NCI-H2081 (cell line): ENCODE measurements around the gene CFAP141.
"Not testable (repeated sequence)": the region's sequence is repeated elsewhere in the genome, so short reads cannot be mapped to it uniquely, and the experiment has no call there.

Source experiments
- DNase-seq, 2 experiments: peaks; one replicate each; lab custom pipeline; 2025; lab: John Stamatoyannopoulos, UW

Gene CFAP141

DNA sequence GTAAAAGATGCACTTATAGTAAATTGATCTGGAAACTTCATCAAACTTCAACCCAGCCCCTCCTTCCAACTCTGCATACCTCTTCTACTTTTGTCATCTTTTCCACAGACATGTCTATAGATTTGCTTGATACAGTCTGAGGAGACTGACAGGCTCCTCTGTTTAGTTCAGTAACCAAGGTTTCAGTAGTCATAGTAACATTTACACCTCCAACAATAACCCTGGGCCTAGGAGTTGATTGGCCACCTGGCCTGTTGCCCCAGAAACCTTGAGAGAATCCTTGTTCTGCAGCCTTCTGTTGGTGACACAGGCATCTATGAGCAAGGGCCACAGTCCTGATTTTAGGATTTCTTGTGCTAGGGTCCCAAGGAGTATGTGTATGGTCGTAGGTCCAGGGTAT, at the start of gene CFAP141:
Gene CFAP141 (minus strand): TSS at position 138 of the 400 bp plus-strand sequence. CDS start 26 bp downstream, at position 112.
- DNase-seq, result peak; percentile 18 to 19

DNA sequence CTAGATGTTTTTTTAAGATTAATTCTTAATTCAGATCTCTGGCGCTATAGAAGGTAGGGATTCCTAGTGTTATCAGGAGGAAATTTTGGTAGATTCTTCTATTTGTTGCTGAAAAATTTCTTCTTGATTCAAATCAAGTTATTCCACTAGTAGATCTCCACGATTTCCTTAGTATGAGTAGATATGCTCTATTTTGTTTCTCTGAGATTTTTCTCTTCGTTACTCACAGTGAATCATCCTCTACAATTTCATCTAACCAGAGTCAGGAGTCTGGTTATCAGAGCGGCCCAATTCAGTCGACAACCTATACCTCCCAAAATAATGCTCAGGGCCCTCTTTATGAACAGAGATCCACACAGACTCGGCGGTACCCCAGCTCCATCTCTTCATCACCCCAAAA, 47.5 kb upstream of the CFAP141 start:
- DNase-seq, result no peak

DNA sequence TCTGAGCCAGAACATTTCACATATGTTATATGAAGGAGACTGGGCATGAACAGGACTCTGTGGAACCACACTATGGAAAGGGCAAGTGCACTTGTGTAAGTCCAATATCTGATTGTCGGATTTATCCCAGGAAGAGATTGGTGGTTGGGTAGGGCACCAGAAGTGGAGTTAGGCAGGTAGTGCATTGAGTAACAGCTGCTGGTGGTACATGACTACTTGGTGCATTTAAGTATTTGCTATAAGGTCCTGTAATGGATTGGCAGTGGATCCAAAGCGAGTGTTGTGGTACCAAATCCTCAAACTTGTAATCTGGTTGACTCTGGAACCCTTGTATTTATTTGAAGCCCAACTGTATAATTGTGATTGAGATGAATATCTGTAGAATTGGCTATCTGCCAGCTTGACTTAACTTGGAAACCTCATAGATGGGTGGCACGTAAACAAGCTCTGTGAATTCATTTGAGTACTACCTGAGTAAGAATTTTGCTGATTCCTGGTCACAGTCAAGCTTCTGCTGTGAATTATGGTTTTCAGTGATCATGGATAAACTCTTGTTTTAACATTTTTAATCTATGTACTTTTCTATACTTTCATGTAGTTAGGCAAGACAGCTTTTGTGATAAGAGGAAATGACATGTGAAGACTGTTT, 35.7 kb upstream of the CFAP141 start:
- no peak for DNase-seq

DNA sequence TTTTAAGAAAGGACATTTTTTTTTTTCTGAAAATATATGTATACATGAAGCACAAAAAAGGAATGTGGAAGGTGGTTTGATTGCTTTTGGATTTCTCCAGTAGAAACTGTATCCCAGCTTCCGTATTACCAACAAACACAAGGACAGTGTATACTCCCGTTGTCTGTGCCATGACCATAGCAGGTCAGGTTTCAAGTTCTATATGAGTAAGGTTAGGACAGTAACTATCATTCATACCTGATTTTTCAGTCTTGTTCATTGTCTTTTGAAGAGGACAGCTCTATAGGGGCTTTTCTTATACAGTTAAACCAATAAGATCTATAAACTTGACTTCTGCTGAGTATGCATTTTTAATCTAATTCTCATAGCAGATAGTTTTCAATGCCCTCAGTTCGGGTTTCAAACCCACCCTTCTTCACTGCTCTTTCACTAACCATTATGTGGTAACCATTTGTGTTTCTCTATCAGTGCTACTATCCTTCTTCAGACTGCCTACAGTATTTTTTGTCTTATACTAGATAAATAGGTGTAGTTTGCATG, 34.2 kb upstream of the CFAP141 start:
- no peak for DNase-seq

DNA sequence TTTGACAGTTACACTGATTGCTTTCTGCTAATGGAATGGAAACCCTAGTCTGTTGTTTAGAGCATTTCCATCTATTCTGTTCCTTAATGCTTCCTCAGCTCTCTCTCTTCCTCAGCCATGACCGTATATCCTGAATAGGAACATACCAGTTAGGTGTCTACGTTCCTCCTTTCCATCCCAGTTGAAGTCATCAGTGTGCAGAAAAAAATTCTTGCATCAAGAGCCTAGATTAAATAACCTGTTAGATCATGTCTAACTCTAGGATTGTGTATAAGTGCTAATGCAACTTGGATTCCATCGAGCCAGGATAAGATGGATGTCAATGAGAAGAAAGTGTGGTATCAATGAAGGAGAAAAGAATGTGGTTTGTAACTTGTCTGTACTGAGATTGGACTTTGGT, 33.4 kb upstream of the CFAP141 start:
- DNase-seq, result no peak

DNA sequence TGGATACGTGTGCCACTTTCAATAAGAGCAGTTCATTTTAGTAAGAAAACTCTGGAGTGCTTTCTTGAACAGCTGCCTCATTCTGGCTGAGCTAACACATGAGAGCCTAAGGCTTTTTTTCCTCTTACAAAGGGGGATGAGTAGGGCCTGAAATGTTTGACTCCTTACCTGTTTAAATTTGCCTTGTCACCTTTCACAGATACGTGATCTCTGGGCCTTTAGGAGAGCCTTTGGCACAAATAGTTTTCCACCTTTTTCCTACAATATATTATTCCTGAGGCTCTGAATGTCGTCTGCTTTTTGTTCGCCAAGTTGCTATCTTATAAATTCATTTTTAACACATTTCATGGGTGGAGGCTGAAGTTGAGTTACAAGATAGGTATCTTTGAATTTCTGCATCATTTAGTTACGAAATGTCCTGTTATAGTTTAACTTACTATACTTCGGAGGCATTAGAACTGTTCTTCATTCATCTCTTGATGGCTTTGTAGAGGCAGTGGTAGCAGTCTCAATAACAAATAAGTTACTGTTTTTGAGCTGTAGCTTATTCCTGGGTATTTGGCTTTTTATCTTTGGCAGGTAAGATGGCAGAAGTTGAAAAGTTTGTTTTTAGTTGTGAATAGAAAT, 31.9 kb upstream of the CFAP141 start:
- no peak for DNase-seq

DNA sequence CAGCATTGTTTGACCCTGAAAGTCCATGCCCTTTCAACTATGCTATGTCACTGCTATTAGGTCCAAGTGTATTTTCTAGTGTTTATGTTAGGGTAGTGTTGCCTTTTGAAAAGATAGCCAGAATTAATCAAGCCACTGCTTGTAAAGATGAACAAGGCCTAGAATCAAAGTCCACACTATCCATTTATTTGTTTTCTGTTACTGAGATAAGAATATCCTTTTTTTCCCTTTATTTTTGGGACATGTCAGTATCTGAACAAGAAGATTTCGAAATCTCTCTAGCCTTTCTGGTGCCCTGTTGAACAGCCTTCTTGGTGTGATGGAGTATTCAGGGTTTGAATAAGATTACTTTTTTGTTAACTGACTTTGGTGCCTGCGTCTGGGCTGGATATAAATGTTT, 31.3 kb upstream of the CFAP141 start:
- no peak for DNase-seq

DNA sequence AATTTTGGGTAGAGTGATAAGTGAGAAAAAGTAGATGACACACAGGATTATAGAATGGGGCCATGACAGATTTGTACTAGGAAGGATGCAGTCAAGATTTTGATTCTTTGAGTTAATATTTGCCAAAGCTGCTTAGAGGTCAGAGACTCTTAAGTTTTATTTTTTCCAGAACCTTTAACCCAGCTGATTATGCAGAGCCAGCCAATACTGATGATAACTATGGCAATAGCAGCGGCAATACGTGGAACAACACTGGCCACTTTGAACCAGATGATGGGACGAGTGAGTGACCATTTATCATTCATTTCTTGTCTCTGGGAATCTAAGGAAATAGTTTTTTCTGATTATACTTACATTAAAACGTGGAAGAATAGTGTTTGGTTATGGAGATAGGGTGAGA, 30.7 kb upstream of the CFAP141 start:
- DNase-seq, result no peak

DNA sequence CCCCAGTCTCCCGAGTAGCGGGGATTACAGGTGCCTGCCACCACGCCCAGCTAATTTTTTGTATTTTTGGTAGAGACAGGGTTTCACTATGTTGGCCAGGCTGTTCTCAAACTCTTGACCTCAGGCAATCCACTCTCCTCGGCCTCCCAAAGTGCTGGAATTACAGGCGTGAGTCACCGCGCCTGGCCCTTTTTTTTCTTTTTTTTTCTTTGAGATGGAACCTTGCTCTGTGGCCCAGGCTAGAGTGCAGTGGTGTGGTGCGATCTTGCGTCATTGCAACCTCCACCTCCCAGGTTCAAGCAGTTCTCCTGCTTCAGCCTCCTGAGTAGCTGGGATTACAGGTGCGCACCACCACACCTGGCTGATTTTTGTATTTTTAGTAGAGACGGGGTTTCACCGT, 27.0 kb upstream of the CFAP141 start:
- not testable (repeated sequence) for DNase-seq

DNA sequence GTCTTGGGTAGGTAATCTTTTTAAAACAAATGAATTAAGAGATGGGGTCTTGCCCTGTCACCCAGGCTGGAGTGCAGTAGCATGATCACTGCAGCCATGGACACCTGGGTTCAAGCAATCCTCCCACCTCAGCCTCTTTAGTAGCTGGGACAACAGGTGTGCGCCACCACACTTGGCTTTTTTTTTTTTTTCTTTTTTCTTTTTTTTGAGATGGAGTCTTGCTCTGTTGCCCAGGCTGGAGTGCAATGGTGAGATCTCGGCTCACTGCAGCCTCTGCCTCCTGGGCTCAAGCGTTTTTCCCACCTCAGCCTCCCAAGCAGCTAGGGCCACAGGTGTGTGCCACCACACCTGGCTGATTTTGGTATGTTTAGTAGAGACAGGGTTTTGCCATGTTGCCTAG, 25.0 kb upstream of the CFAP141 start:
- not testable (repeated sequence) for DNase-seq

DNA sequence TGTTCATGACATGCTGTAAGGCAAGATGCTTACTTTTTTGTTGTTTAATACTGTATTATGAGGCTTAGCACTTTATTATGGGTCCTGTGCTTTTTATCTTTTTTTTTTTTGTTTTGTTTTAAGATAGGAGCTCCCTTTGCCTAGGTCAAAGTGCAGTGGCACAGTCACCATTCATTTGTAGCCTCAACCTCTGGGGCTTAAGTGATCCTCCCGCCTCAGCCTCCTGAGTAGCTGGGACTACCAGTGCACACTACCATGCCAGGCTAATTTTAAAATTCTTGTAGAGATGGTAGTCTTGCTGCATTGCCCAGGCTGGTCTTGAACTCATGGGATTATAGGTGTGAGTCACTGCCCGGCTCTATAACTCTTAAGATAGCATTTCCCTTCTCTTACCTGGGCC, 19.2 kb upstream of the CFAP141 start:
- no peak for DNase-seq

DNA sequence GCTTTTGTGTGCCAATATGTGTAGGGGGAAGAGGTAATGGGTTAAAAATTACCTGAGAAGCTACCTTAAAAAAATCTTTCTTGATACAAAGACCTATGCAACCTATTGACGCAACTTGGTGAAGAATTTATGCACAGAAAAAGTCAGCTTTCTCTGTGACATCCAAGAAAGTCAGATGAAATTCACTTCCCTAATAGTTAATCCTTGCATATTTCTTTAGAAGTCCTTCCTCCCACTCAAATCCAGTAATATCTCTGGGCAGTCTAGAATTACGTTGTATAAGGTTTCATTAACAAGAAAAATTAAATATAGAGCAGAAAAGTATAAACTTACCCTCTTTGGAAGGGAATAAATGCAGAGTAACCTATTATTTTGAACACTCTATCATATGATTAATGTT, 17.5 kb upstream of the CFAP141 start:
- no peak for DNase-seq

DNA sequence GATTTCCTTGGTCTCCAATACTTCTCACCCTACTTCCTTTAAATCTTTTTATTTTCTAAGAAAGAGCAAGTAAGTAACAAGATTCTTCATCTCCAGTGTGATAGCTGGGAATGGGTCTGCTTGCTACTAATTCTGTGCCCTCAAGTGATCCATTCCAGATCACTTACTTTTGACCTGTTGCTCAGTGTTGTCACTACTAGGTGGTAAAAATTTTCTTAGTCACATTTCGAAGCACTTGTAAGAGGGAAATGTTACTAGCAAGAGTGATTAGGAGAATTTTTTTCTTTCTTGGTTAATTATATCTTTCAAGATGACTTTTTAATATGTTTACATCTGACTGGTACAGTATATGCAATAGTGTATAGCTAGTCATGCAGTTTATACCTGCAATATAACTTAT, 16.8 kb upstream of the CFAP141 start:
- DNase-seq, result no peak

DNA sequence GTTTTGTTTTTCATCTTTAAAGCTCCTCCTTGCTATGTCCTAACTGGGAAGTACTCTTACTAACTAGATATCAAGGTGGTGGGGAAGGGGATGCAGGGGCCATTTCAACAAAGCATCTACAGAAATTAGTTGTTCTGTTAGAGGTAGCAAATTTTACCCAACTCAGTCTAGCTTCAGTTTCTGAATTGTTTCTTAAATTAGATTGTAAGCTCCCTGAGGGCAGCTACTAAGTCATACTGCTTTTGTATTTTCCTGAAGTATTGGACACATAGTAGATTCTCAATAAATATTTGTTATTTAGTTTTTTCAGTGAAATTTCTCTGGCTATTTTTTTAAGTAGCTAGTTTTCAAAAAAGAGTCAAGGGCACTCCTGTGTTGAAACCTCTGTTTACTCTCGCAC, 16.4 kb upstream of the CFAP141 start:
- DNase-seq, result no peak

DNA sequence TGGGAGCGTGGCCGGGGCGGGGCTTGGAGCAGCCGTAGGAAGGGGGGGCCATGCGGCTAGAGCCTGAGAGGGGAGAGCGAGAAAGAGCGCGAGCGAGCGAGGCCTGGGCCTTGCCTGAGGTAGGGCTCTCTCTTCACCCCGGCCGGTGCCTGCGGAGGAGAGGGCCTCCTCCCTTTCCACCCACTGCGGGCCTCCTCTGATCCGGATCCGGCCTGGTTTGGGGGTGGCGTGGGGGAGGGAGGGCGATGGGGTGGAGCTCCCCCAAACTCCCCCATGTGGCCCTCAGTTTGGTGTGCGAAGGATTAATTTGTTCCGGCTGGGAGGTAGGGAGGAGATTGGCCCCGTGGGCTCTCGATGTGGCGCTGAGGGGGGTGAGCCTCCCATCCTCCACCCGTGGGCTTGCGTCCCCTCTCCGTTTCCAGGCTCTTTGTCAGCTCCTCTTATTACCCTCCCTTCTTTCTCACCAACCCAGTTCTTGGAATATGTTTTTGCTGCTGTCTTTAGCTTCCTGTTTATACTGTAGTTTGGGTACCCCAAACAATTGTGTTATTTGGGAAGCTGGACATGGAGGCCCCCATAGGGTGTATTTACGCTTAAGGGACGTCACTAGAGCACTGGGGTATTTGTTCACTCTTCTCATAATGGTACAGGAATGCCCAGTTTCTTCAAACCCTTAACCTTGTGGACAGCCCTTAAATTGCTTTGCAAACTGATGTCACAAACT, 15.3 kb upstream of the CFAP141 start:
- DNase-seq, result peak; percentile 34 to 65

DNA sequence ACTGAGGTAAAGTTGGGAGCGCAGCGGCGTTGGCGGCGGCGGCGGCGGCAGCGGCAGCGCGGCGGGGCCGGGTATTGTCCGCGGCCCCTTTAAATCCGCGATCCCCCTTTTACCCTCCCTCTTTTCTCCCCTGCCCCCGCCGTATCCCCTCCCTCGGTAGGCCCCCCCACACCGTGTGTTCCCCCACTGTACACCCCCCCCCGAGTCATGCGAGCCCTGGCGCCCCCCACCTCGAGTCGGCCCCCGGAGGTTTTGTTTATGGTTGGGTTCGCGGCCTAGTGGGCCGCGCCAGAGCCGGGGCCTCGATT, 14.8 kb upstream of the CFAP141 start:
- DNase-seq, result no peak

DNA sequence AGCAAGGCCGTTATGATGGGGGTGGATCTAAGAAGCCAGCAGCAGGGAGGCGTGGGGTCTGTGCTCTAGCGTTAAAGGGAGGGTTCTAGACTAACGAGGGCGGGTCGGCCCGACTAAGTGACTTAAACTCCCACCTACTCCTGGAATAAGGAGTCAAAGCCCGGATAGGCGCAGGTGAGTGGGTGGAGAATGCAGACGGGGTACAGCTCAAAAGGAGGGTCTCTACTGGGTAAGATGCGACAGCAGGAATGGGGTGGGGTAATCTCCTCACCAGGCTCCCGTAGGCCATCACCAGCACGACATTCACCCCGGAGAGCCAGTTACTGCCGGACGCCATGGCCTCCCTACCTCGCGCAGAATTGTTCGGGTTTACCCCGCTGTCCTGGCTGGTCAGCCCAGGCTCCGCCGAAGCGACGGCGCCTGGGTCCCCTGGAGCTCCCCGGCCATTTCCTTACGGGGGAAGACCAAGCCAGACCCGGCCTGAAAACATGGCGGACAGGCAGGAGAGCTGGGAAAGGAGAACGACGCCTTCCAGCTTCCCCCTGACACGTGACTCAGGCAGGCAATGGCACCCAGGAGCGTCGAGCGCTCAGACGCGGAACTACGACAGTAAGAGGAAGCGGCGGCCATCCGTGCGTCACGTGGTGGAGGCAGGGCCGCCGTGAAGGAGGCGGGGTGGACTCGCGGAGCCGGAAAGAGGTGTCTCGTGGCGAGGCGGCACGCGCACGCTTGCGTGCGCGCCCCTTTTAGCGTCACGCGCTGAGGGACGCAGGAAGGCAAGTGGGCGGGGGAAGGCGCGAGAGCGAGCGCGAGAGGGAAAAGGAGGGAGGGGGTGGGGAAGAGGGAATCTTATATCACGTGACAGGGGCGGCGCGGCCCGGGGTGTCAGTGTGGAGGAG, 14.2 kb upstream of the CFAP141 start, which contains the start of gene UBAP2L:
Gene UBAP2L (plus strand): TSS at position 885 of the 899 bp plus-strand sequence. CDS start 4,169 bp downstream, outside the sequence.
- DNase-seq, result peak; percentile 100

DNA sequence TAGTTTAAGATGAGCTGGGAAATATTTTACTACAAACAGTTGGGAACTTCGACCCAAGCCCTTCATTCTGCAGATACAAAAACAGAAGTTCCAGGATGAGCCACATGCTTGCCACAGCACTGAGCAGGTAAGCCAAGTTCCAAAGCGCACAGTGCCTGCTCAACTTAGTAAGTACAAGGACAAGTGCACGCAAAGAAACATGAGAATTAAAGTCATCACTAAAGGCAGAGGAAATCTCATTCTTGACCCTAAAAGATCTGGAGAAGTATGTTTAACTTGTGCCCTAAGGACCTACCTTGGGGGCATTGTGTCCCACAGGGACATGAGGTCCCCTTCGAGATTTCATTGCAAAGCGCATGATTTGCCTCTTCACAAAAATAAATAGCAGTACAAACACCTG, 13.4 kb upstream of the CFAP141 start:
- peak in 1 of 2 experiments; percentile 25 for DNase-seq

DNA sequence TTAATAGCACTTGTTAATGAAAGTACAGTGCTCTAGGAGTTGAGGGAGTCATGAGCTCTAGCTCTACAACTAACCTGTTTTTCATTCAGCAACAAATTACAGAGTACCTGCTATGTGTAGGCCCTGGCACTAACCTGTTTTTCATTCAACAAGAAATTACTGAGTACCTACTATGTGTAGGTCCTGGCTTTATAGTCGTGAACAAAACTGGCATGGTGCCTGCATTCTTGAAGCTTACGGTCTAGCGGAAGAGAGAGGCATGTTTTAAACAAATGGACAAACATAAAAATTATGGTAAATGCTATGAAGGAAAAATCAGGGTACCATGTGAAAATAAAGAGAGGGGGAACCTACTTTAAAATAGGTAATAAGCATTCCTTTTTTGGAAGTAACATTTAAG, 12.4 kb upstream of the CFAP141 start:
- no peak for DNase-seq

DNA sequence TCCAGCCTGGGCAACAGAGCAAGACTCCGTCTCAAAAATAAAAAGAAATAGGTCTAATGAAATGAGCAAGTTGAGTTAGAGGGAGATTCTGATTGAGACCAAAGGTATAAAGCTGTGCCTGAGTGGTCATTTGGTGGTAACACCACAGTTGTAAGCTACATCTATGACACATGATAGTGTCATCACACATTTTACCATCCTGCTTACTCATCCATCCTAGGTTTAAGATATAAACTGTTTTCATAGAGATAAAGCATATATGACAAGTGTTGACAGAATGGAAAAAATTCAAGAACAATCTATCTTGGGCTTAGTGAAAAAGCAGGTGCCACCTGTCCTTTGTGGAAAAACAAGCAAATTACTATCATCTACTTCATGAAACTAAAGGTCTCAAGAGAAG, 7.1 kb upstream of the CFAP141 start:
- no peak for DNase-seq

DNA sequence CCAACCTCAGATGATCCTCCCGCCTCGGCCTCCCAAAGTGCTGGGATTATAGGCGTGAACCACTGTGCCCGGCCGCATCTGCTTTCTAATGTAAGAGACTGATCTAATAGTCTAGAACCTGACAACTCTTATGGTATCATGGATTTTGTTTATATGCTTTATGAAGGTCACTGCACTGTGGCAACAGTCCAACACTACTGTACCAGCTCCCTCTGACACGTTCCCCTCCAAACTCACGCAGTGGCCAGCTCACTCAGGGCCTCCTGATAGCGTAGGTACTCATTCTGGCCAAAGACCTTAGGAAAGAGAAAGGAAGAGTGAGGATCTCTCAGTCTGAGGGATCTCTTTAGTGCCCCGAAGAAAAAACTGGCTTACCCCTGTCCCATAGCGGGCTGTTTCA, 6.0 kb upstream of the CFAP141 start:
- DNase-seq, result no peak
